ENCODE results near the gene RAI14.

DNA sequence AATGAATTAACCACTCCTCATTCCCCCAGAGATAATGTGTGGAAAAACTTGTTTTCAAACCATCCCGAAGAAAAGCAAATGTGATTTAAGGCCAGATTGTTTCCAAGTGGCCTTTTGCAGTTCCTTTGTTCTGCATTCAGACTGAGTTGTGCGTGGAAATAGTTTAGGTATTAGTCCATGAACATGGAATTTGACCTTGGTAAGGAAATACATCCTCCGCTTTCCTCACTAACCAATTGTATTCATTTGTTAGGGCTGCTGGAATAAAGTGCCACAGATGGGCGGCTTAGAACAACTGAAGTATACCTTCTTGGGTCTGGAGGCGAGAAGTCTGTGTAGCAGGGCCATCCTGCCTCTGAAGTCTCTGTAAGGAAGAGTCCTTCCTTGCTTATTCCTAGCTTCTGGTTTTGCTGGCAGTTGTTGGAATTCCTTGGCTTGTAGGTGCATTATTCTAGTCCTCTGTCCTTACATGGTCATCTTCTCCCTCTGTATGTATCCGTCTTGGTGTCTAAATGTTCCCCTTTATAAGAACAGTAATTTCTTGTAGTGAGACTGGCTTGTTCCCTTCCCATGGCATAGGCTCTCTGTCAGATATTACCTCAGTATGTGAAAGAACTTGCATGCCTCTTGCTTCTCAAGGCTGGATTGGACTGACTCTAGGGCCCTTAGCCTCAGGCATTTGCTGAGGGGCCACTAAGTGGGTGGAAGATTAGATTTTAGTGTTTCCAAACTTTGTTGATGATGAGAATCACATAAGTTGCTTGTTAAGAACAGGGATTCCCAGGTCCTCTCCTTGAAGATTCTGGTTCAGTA lies 53.9 kb downstream of the RAI14 start:
- TF ChIP-seq ARNT (IDR thresholded peaks at IDR 0.05) (no peak), ZNF384 (IDR thresholded peaks at IDR 0.05) (no peak), BHLHE40 (IDR thresholded peaks at IDR 0.05; ENCODE audit: borderline replicate concordance) (no peak), FOXM1 (IDR thresholded peaks at IDR 0.05; ENCODE audit: borderline replicate concordance) (no peak), SP1 (IDR thresholded peaks at IDR 0.05) (no peak), FOXK2 (IDR thresholded peaks at IDR 0.05) (no peak), HDGF (IDR thresholded peaks at IDR 0.05; ENCODE audit: borderline replicate concordance) (no peak), L3MBTL2 (conservative IDR thresholded peaks at IDR 0.05) (no peak), SUZ12 (IDR thresholded peaks at IDR 0.05) (no peak), TARDBP (IDR thresholded peaks at IDR 0.05) (no peak), ELF4 (IDR thresholded peaks at IDR 0.05) (no peak)
- TF ChIP-seq, protein P1, sequence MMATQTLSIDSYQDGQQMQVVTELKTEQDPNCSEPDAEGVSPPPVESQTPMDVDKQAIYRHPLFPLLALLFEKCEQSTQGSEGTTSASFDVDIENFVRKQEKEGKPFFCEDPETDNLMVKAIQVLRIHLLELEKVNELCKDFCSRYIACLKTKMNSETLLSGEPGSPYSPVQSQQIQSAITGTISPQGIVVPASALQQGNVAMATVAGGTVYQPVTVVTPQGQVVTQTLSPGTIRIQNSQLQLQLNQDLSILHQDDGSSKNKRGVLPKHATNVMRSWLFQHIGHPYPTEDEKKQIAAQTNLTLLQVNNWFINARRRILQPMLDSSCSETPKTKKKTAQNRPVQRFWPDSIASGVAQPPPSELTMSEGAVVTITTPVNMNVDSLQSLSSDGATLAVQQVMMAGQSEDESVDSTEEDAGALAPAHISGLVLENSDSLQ (IDR thresholded peaks at IDR 0.05), result no peak

All from HEK293T (cell line).